Activated gamma-delta T cell treated with Interleukin-2 at 50 U/mL for 16 hours (primary cell): ENCODE data around the gene PCGF2.
"Not testable (repeated sequence)": the region's sequence is repeated elsewhere in the genome, so short reads cannot be mapped to it uniquely, and the experiment has no call there.

ENCODE experiments used
- DNase-seq: peaks from one replicate; pipeline ENCODE4 v3.0.0-alpha.2; 2020

PCGF2 gene

GRCh38 chr17:38733982-38734973 lies 13.9 kb downstream of the PCGF2 start:
- DNase-seq, result no peak

- no peak for DNase-seq
Measured at GRCh38 chr17:38733282-38733981, 14.7 kb downstream of the PCGF2 start.

GRCh38 chr17:38732376-38733281 lies 15.5 kb downstream of the PCGF2 start:
- DNase-seq, result no peak

GRCh38 chr17:38731526-38732294 lies 16.4 kb downstream of the PCGF2 start:
- no peak for DNase-seq

- DNase-seq, result no peak
Measured at GRCh38 chr17:38730526-38731379, 17.4 kb downstream of the PCGF2 start.

GRCh38 chr17:38729886-38730525 lies 18.1 kb downstream of the PCGF2 start, which contains the start of gene CISD3:
CISD3 (plus strand) TSS chr17:38730341; CDS start chr17:38730359, 18 bp downstream.
- peak; percentile 85 for DNase-seq

- no peak for DNase-seq
Measured at GRCh38 chr17:38729368-38729885, 18.7 kb downstream of the PCGF2 start.

GRCh38 chr17:38728290-38728831 lies 19.8 kb downstream of the PCGF2 start:
- peak; percentile 74 for DNase-seq

GRCh38 chr17:38727736-38728135 lies 20.4 kb downstream of the PCGF2 start:
- peak; percentile 57 for DNase-seq

GRCh38 chr17:38726145-38726544 lies 22.0 kb downstream of the PCGF2 start:
- not testable (repeated sequence) for DNase-seq

- DNase-seq, result no peak
Measured at GRCh38 chr17:38725066-38725465, 23.1 kb downstream of the PCGF2 start.

GRCh38 chr17:38724337-38724988 lies 23.7 kb downstream of the PCGF2 start:
- DNase-seq, result no peak

- no peak for DNase-seq
Measured at GRCh38 chr17:38721802-38722201, 26.3 kb downstream of the PCGF2 start.

GRCh38 chr17:38720941-38721340 lies 27.2 kb downstream of the PCGF2 start:
- no peak for DNase-seq

- no peak for DNase-seq
Measured at GRCh38 chr17:38719943-38720641, 28.0 kb downstream of the PCGF2 start.

- no peak for DNase-seq
Measured at GRCh38 chr17:38719289-38719942, 28.7 kb downstream of the PCGF2 start.

- DNase-seq, result no peak
Measured at GRCh38 chr17:38717139-38717745, 30.9 kb downstream of the PCGF2 start.
